H1 (cell line): Measurements from ENCODE around the gene ZGRF1. TPM values are rescaled to one million over a fixed set of nuclear protein-coding genes. Genes with fewer than 3 reads are reported as not detected.

ENCODE experiments used
- CTCF ChIA-PET: fragments of 300-600 bp; sonication (Branson Sonifier 250); formaldehyde crosslinking; loops from one replicate; lab custom pipeline; 2021; ENCODE audit not compliant: partially characterized antibody; lab: Charles Lee
- POLR2A ChIA-PET: fragments of 300-600 bp; sonication (Branson Sonifier 250); formaldehyde crosslinking; loops from one replicate; lab custom pipeline; 2021; ENCODE audit warnings: inconsistent platforms; ENCODE audit not compliant: partially characterized antibody; lab: Charles Lee
- DNase-seq, 2 experiments: peaks; one replicate each; pipeline versions ENCODE4 v3.0.0 to v3.0.0-alpha.2; 2010 to 2022; ENCODE audit warnings: low spot score in 2 of 2, low read depth in 1 of 2, mixed read lengths in 1 of 2
- FAIRE-seq: peaks from 2 replicates; lab custom pipeline; 2011; peaks lifted over from hg19 to GRCh38; lab: Jason Lieb, UNC
- H2AFZ ChIP-seq: 2 replicates; pipeline ENCODE4 v1.8.1; 2012; ENCODE audit warnings: low read length, inconsistent platforms
- H2AK5ac ChIP-seq: 2 replicates; pipeline ENCODE4 v1.6.1; 2013; ENCODE audit warnings: low read depth, low read length
- H2BK120ac ChIP-seq: replicated peaks from 2 replicates; pipeline ENCODE3; 2013; ENCODE audit warnings: low read depth, low read length, inconsistent platforms
- H2BK12ac ChIP-seq: 2 replicates; pipeline ENCODE4 v1.6.1; 2013; ENCODE audit warnings: low read depth, low read length
- H2BK15ac ChIP-seq: 2 replicates; pipeline ENCODE4 v1.6.1; 2013; ENCODE audit warnings: low read length
- H2BK20ac ChIP-seq: 2 replicates; pipeline ENCODE4 v1.6.1; 2013; ENCODE audit warnings: low read length
- H2BK5ac ChIP-seq: 2 replicates; pipeline ENCODE4 v1.6.1; 2013; ENCODE audit warnings: low read depth, low read length
- H3K14ac ChIP-seq: 2 replicates; pipeline ENCODE4 v1.6.1; 2013; ENCODE audit warnings: inconsistent platforms; ENCODE audit not compliant: insufficient read length
- H3K18ac ChIP-seq: 2 replicates; pipeline ENCODE4 v1.6.1; 2013; ENCODE audit warnings: low read length; ENCODE audit errors: extremely low read depth
- H3K23ac ChIP-seq: 2 replicates; pipeline ENCODE4 v1.6.1; 2013; ENCODE audit warnings: inconsistent platforms; ENCODE audit not compliant: insufficient read length
- H3K23me2 ChIP-seq: 2 replicates; pipeline ENCODE4 v1.6.1; 2013; ENCODE audit warnings: low read depth, low read length
- H3K27ac ChIP-seq: 2 replicates; pipeline ENCODE4 v1.6.1; 2011; ENCODE audit warnings: low read depth, low read length, inconsistent platforms
- H3K27me3 ChIP-seq, 4 experiments: replicated peaks in 1 of 4; 1 replicate in 1 of 4; 2 replicates in 3 of 4; pipeline versions ENCODE4 v1.6.1 to v1.8.1; 2011 to 2013; ENCODE audit warnings: low read length in 3 of 4, mild to moderate bottlenecking in 3 of 4, inconsistent platforms in 2 of 4, mixed read lengths in 2 of 4, moderate library complexity in 1 of 4; ENCODE audit not compliant: control insufficient read depth in 3 of 4, insufficient read depth in 3 of 4; ENCODE audit errors: extremely low read depth in 1 of 4
- H3K36me3 ChIP-seq, 4 experiments: 2 replicates each; pipeline versions ENCODE4 v1.6.1 to v1.8.1; 2011 to 2013; ENCODE audit warnings: mild to moderate bottlenecking in 4 of 4, low read length in 3 of 4, moderate library complexity in 2 of 4, control low read depth in 1 of 4, inconsistent platforms in 1 of 4; ENCODE audit not compliant: insufficient read depth in 4 of 4, control insufficient read depth in 2 of 4
- H3K4ac ChIP-seq: replicated peaks from 2 replicates; pipeline ENCODE3; 2013; ENCODE audit warnings: low read length, low read depth, mixed read lengths, inconsistent platforms; ENCODE audit not compliant: insufficient read length
- H3K4me1 ChIP-seq, 4 experiments: replicated peaks in 1 of 4; 1 replicate in 1 of 4; 2 replicates in 3 of 4; pipeline versions ENCODE4 v1.6.1 to v1.8.1; 2011 to 2013; ENCODE audit warnings: low read length in 3 of 4, inconsistent platforms in 2 of 4, mixed read lengths in 1 of 4; ENCODE audit not compliant: insufficient read depth in 4 of 4, control insufficient read depth in 3 of 4
- H3K4me2 ChIP-seq, 2 experiments: 2 replicates each; pipeline versions ENCODE4 v1.6.1 to v1.8.1; 2011 to 2013; ENCODE audit warnings: low read depth in 2 of 2, low read length in 2 of 2, control low read depth in 1 of 2, inconsistent platforms in 1 of 2, mild to moderate bottlenecking in 1 of 2; ENCODE audit not compliant: insufficient read depth in 1 of 2
- H3K4me3 ChIP-seq, 4 experiments: fragments of 200-600, 300-600 bp in 1 of 4; sonication (generic), shearing (Covaris generic), sonication (Bioruptor Twin) in 1 of 4; 2 replicates each; pipeline versions ENCODE4 v1.5.1 to v1.8.1; 2011 to 2016; ENCODE audit warnings: low read length in 4 of 4, low read depth in 3 of 4, control low read depth in 2 of 4, inconsistent platforms in 2 of 4, mild to moderate bottlenecking in 2 of 4, mixed read lengths in 1 of 4, moderate library complexity in 1 of 4; ENCODE audit not compliant: insufficient read depth in 2 of 4; ENCODE audit errors: extremely low read depth in 1 of 4
- H3K56ac ChIP-seq: replicated peaks from 2 replicates; pipeline ENCODE3; 2013; ENCODE audit warnings: low read depth, mild to moderate bottlenecking, mixed read lengths, low read length, inconsistent platforms; ENCODE audit not compliant: insufficient read length
- H3K79me1 ChIP-seq: 2 replicates; pipeline ENCODE4 v1.6.1; 2013; ENCODE audit warnings: low read depth, low read length, control low read depth
- H3K79me2 ChIP-seq, 2 experiments: 2 replicates each; pipeline versions ENCODE4 v1.6.1 to v1.8.1; 2012 to 2013; ENCODE audit warnings: low read length in 2 of 2, mild to moderate bottlenecking in 2 of 2, inconsistent platforms in 1 of 2; ENCODE audit not compliant: insufficient read depth in 2 of 2, control insufficient read depth in 1 of 2
- H3K9ac ChIP-seq, 4 experiments: replicated peaks in 1 of 4; 1 replicate in 1 of 4; 2 replicates in 3 of 4; pipeline versions ENCODE4 v1.6.1 to v1.8.1; 2011 to 2013; ENCODE audit warnings: low read depth in 3 of 4, low read length in 3 of 4, control low read depth in 2 of 4, mild to moderate bottlenecking in 2 of 4, moderate library complexity in 2 of 4, inconsistent platforms in 1 of 4; ENCODE audit errors: extremely low read depth in 1 of 4
- H3K9me3 ChIP-seq, 2 experiments: 2 replicates each; pipeline versions ENCODE4 v1.6.1 to v1.8.1; 2012 to 2013; ENCODE audit warnings: mild to moderate bottlenecking in 2 of 2, moderate library complexity in 2 of 2, control low read depth in 1 of 2, inconsistent platforms in 1 of 2, low read depth in 1 of 2, low read length in 1 of 2, mixed read lengths in 1 of 2; ENCODE audit not compliant: insufficient read depth in 2 of 2
- H4K20me1 ChIP-seq, 2 experiments: replicated peaks in 1 of 2; 2 replicates each; pipeline versions ENCODE3 to v1.8.1; 2011 to 2013; ENCODE audit warnings: inconsistent platforms in 2 of 2, low read length in 2 of 2, mild to moderate bottlenecking in 1 of 2; ENCODE audit not compliant: insufficient read depth in 2 of 2, control insufficient read depth in 1 of 2
- H4K5ac ChIP-seq: 2 replicates; pipeline ENCODE4 v1.6.1; 2013; ENCODE audit warnings: low read length, low read depth, mixed read lengths, inconsistent platforms; ENCODE audit not compliant: insufficient read length
- H4K8ac ChIP-seq: 2 replicates; pipeline ENCODE4 v1.8.0; 2013; ENCODE audit warnings: mild to moderate bottlenecking, moderate library complexity, low read length, inconsistent platforms; ENCODE audit not compliant: insufficient read depth; ENCODE audit errors: extremely low read depth
- H4K91ac ChIP-seq: replicated peaks from 2 replicates; pipeline ENCODE3; 2013; ENCODE audit warnings: low read length, mixed read lengths, inconsistent platforms; ENCODE audit not compliant: insufficient read length
- ASH2L ChIP-seq: fragments of 200-600, 300-600 bp; sonication (generic); IDR thresholded peaks from one replicate; pipeline ENCODE4 v1.7.1; 2017; ENCODE audit warnings: low read length
- CBX5 ChIP-seq: fragments of 300-800, 300-1000 bp; sonication (generic); IDR thresholded peaks from 2 replicates; pipeline ENCODE4 v1.7.1; 2016; ENCODE audit warnings: antibody characterized with exemption, low read length, low read depth
- CBX8 ChIP-seq: fragments of 300-800, 300-1000 bp; sonication (generic); IDR thresholded peaks from 2 replicates; pipeline ENCODE4 v1.7.1; 2016; ENCODE audit warnings: low read depth, low read length, borderline replicate concordance
- CHD1 ChIP-seq: IDR thresholded peaks from 2 replicates; pipeline ENCODE4 v1.6.1; 2012; ENCODE audit warnings: low read depth, low read length, improper control_type of control experiment
- CHD2 ChIP-seq: IDR thresholded peaks from 2 replicates; pipeline ENCODE4 v1.6.1; 2012; ENCODE audit warnings: low read length, improper control_type of control experiment
- EP300 ChIP-seq, 2 experiments: IDR thresholded peaks; 1 replicate in 1 of 2; 2 replicates in 1 of 2; pipeline ENCODE4 v1.6.1; 2011 to 2012; ENCODE audit warnings: low read depth in 2 of 2, low read length in 2 of 2, mild to moderate bottlenecking in 2 of 2, borderline replicate concordance in 1 of 2, inconsistent platforms in 1 of 2, moderate library complexity in 1 of 2
- NRF1 ChIP-seq: IDR thresholded peaks from 2 replicates; pipeline ENCODE4 v1.6.1; 2011; ENCODE audit warnings: mild to moderate bottlenecking, low read depth, low read length, improper control_type of control experiment
- POLR2A ChIP-seq, 2 experiments: IDR thresholded peaks; 1 replicate in 1 of 2; 2 replicates in 1 of 2; pipeline ENCODE4 v1.6.1; 2011; ENCODE audit warnings: low read depth in 2 of 2, low read length in 2 of 2, mild to moderate bottlenecking in 2 of 2; ENCODE audit errors: control extremely low read depth in 1 of 2
- POLR2AphosphoS5 ChIP-seq: IDR thresholded peaks from 2 replicates; pipeline ENCODE4 v1.6.1; 2011; ENCODE audit warnings: low read depth, low read length
- RXRA ChIP-seq: IDR thresholded peaks from 2 replicates; pipeline ENCODE4 v1.6.1; 2011; ENCODE audit warnings: low read depth, mild to moderate bottlenecking, low read length, moderate library complexity; ENCODE audit not compliant: insufficient read depth
- SIX5 ChIP-seq: IDR thresholded peaks from 2 replicates; pipeline ENCODE4 v1.6.1; 2011; ENCODE audit warnings: mild to moderate bottlenecking, low read depth, low read length
- SP4 ChIP-seq: IDR thresholded peaks from 2 replicates; pipeline ENCODE4 v1.6.1; 2012; ENCODE audit warnings: low read length, inconsistent platforms
- TAF1 ChIP-seq: IDR thresholded peaks from 2 replicates; pipeline ENCODE4 v1.6.1; 2011; ENCODE audit warnings: mild to moderate bottlenecking, low read depth, low read length
- TAF7 ChIP-seq: optimal IDR thresholded peaks from 2 replicates; pipeline ENCODE3; 2011; ENCODE audit warnings: low read depth, mild to moderate bottlenecking, inconsistent platforms, low read length, moderate library complexity, borderline replicate concordance
- TBP ChIP-seq: IDR thresholded peaks from 2 replicates; pipeline ENCODE4 v1.6.1; 2011; ENCODE audit warnings: low read depth, low read length, improper control_type of control experiment
- WGBS, 2 experiments: shearing (Covaris generic) in 1 of 2; methylation state at CpG; one replicate each; pipeline versions ENCODE4 v1.1.6 to v1.1.7; 2013 to 2015; ENCODE audit warnings: low lambda C conversion rate in 2 of 2, mixed read lengths in 2 of 2, inconsistent platforms in 1 of 2, low coverage in 1 of 2, missing lambda C conversion rate in 1 of 2; ENCODE audit not compliant: insufficient replicate concordance in 2 of 2, insufficient coverage in 1 of 2, insufficient read length in 1 of 2; ENCODE audit errors: extremely low coverage in 1 of 2, missing lambda C conversion rate in 1 of 2; 5-methylcytosine and 5-hydroxymethylcytosine counted together
- polyA plus RNA-seq, 7 experiments: library from polyadenylated mRNA; depleted of rRNA in 3 of 7; stranded (reverse) in 5 of 7; unstranded in 2 of 7; fragments of >200 nt in 5 of 7; fragments of 200-250 nt in 2 of 7; gene quantifications; 1 replicate in 5 of 7; 2 replicates in 1 of 7; 4 replicates in 1 of 7; pipeline versions ENCODE4 v1.2.1 to v1.2.3, GENCODE V29; 2011 to 2013; ENCODE audit warnings: missing spikeins in 2 of 7, mixed read lengths in 2 of 7
- total RNA-seq: library from RNA; stranded (reverse); fragmentation: NEBNext Ultra II Directional; extraction: Animal tissue kit (Norgen Biotek cat#: 25700); gene quantifications from 2 replicates; pipeline ENCODE4 v1.2.1, GENCODE V29; 2021

Gene ZGRF1
- total and polyA plus RNA-seq, 2 of the 8 experiments (the other 6 are each of a cell fraction or from before 2014, with no cell fraction given) = 12.0 to 44.6 TPM

DNA sequence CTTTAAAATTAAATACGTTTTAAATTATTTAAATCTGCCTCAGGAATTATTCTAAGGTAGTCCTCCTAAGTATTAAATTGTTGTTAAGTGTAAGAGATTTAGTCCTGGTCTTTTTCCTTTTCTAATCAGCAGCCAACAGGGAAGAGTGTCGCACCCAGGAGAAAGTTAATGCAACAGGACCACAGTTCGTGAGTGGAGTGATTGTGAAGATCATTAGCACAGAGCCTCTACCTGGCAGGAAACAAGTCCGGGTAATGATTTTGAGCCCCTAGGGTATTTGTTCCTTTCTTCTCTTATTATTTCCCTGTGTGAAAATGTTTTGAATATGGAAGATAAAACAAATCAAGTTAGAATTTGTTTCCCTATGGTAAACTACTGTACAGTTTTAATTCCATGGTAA, 13.6 kb upstream of the ZGRF1 start:
- H2BK5ac ChIP-seq = peak overlapping the region; percentile 75
- H3K14ac ChIP-seq = no peak overlapping the region
- no peaks in the 10 kb centered on the region for H3K27me3 ChIP-seq
- ChIA-PET POLR2A (interaction anchor here (0.6 to 9.8 kb wide), 3 partner anchors 55 to 141 kb away, joined by 4 to 306 read pairs (median 73); no protein-coding TSS in a partner anchor), CTCF (no interaction called here)
- H2BK15ac ChIP-seq = no peak overlapping the region
- H3K56ac ChIP-seq = peak overlapping the region; percentile 65
- peak overlapping the region; percentile 49; the same call in 1 of the 2 replicates for H2BK20ac ChIP-seq
- no peaks in the 10 kb centered on the region for H4K20me1 ChIP-seq
- H3K23ac ChIP-seq = no peak overlapping the region
- FAIRE-seq = peak; percentile 19
- peaks cover 0 to 48% of the 10 kb centered on the region in 2 experiments; a peak in 2 of 4 replicates for H3K79me2 ChIP-seq
- H4K5ac ChIP-seq = peak overlapping the region; percentile 99
- H3K4ac ChIP-seq = no peak overlapping the region
- peaks cover 0 to 26% (median 4%) of the 10 kb centered on the region in 4 experiments; a peak in 3 of 7 replicates for H3K4me1 ChIP-seq
- peak overlapping the region; percentile 71 for H4K91ac ChIP-seq
- peak overlapping the region; percentile 41; the same call in 1 of the 2 replicates for H3K18ac ChIP-seq
- peaks cover 9 to 42% (median 24%) of the 10 kb centered on the region in 4 experiments; a peak in 6 of 8 replicates for H3K36me3 ChIP-seq
- no peaks in the 10 kb centered on the region for H3K9me3 ChIP-seq
- WGBS, 2 experiments = 6% methylated on average over 4 of the region's 4 CpGs; no CpG with 5 or more reads in 1 of the 2 experiments
- DNase-seq = no peak
- no peak overlapping the region for H4K8ac ChIP-seq
- no peaks in the 10 kb centered on the region for H3K79me1 ChIP-seq
- H3K9ac ChIP-seq = peak overlapping the region in 3 of 4 experiments; percentile 40 to 49 (median 49); a peak in 5 of 7 replicates
- 0 out of 2 replicates have a peak, but pooled peaks have one; percentile 49 for TF ChIP-seq TAF1
- TF ChIP-seq NRF1 = no peak
- peak; percentile 79 for TF ChIP-seq TAF7
- TF ChIP-seq CHD1 = peak; percentile 67; the same call in 1 of the 2 replicates
- TF ChIP-seq SIX5 = no peak
- TF ChIP-seq POLR2A (IDR thresholded peaks at IDR 0.05; ENCODE audit: control extremely low read depth in 1 of 2, low read depth in 2 of 2, low read length in 2 of 2) = peak; percentile 38 to 74
- no peak for TF ChIP-seq ASH2L
- TF ChIP-seq CBX8 = no peak
- no peak for TF ChIP-seq SP4
- peak; percentile 74; the same call in 1 of the 2 replicates for TF ChIP-seq POLR2AphosphoS5
- peak; percentile 75 for TF ChIP-seq TBP
- no peak for TF ChIP-seq RXRA
- TF ChIP-seq CHD2 = no peak
- TF ChIP-seq CBX5 = no peak
- TF ChIP-seq EP300 (IDR thresholded peaks at IDR 0.05; ENCODE audit: borderline replicate concordance in 1 of 2, low read depth in 2 of 2, low read length in 2 of 2) = no peak
- H3K4me3 ChIP-seq = peak overlapping the region; percentile 16 to 100 (median 28); a peak in 6 of 8 replicates
- peak overlapping the region; percentile 32; the same call in 1 of the 2 replicates for H2BK12ac ChIP-seq
- no peak overlapping the region for H2AFZ ChIP-seq
- peak overlapping the region; percentile 81 for H2BK120ac ChIP-seq
- peak overlapping the region; percentile 64 to 72 for H3K4me2 ChIP-seq
- peak overlapping the region; percentile 71; the same call in 1 of the 2 replicates for H3K27ac ChIP-seq
- H3K23me2 ChIP-seq = peaks cover 2% of the 10 kb centered on the region; the same call in 1 of the 2 replicates
- H2AK5ac ChIP-seq = no peak overlapping the region
